Activated CD8-positive, alpha-beta memory T cell treated with anti-CD3 and anti-CD28 coated beads for 24 hours (primary cell): ENCODE data around the gene SCAP.
"Not testable (repeated sequence)": the region's sequence is repeated elsewhere in the genome, so short reads cannot be mapped to it uniquely, and the experiment has no call there.

Experiments used
- DNase-seq: peaks from one replicate; pipeline ENCODE4 v3.0.0-alpha.2; 2020

Gene SCAP

GRCh38 chr3:47479826-47480160 lies 4.1 kb upstream of the SCAP start:
- DNase-seq, result no peak

- no peak for DNase-seq
Measured at GRCh38 chr3:47478022-47478421, 2.3 kb upstream of the SCAP start.

- DNase-seq, result no peak
Measured at GRCh38 chr3:47476644-47477199, 981 bp upstream of the SCAP start.

GRCh38 chr3:47476330-47476626 lies 537 bp upstream of the SCAP start:
- no peak for DNase-seq

- DNase-seq, result no peak
Measured at GRCh38 chr3:47475029-47475569, 642 bp downstream of the SCAP start.

- DNase-seq, result no peak
Measured at GRCh38 chr3:47473391-47473790, 2.4 kb downstream of the SCAP start.

- DNase-seq, result no peak
Measured at GRCh38 chr3:47469616-47470015, 6.1 kb downstream of the SCAP start.

GRCh38 chr3:47468315-47468714 lies 7.4 kb downstream of the SCAP start:
- DNase-seq, result not testable (repeated sequence)

- no peak for DNase-seq
Measured at GRCh38 chr3:47464588-47464987, 11.2 kb downstream of the SCAP start.

GRCh38 chr3:47459534-47460085 lies 16.1 kb downstream of the SCAP start:
- DNase-seq, result not testable (repeated sequence)

GRCh38 chr3:47456984-47457383 lies 18.8 kb downstream of the SCAP start:
- DNase-seq, result no peak

GRCh38 chr3:47455806-47456452 lies 19.8 kb downstream of the SCAP start:
- no peak for DNase-seq

- no peak for DNase-seq
Measured at GRCh38 chr3:47452453-47453215, 23.1 kb downstream of the SCAP start.

- no peak for DNase-seq
Measured at GRCh38 chr3:47444103-47444502, 31.6 kb downstream of the SCAP start.

- DNase-seq, result no peak
Measured at GRCh38 chr3:47443611-47443995, 32.1 kb downstream of the SCAP start.

- DNase-seq, result no peak
Measured at GRCh38 chr3:47441796-47442551, 33.8 kb downstream of the SCAP start.

- no peak for DNase-seq
Measured at GRCh38 chr3:47440131-47440530, 35.6 kb downstream of the SCAP start.

GRCh38 chr3:47436180-47436579 lies 39.6 kb downstream of the SCAP start:
- DNase-seq, result no peak

- DNase-seq, result no peak
Measured at GRCh38 chr3:47434849-47435248, 40.9 kb downstream of the SCAP start.

GRCh38 chr3:47433796-47434195 lies 41.9 kb downstream of the SCAP start:
- no peak for DNase-seq

- no peak for DNase-seq
Measured at GRCh38 chr3:47432673-47433072, 43.1 kb downstream of the SCAP start.

- DNase-seq, result no peak
Measured at GRCh38 chr3:47431225-47431624, 44.5 kb downstream of the SCAP start.

- DNase-seq, result no peak
Measured at GRCh38 chr3:47430606-47431005, 45.1 kb downstream of the SCAP start.
